Ectodermal cell (in vitro differentiated cells): ENCODE results near the gene CTBP2.

Experiments used
- H3K27ac ChIP-seq: 2 replicates; pipeline ENCODE4 v1.7.0; 2013; ENCODE audit warnings: mild to moderate bottlenecking, low read depth, low read length; ENCODE audit not compliant: insufficient read depth, poor library complexity, severe bottlenecking
- H3K27me3 ChIP-seq: 2 replicates; pipeline ENCODE4 v1.7.0; 2013; ENCODE audit warnings: mild to moderate bottlenecking, low read length; ENCODE audit not compliant: insufficient read depth, control insufficient read depth, poor library complexity, severe bottlenecking
- H3K36me3 ChIP-seq: one replicate; pipeline ENCODE4 v1.7.0; 2013; ENCODE audit warnings: low read length; ENCODE audit not compliant: control insufficient read depth, insufficient read depth
- H3K4me1 ChIP-seq: one replicate; pipeline ENCODE4 v1.7.0; 2013; ENCODE audit warnings: low read length; ENCODE audit not compliant: control insufficient read depth, insufficient read depth
- H3K4me3 ChIP-seq: 2 replicates; pipeline ENCODE4 v1.7.0; 2013; ENCODE audit warnings: low read depth, low read length, control low read depth; ENCODE audit not compliant: insufficient read depth
- H3K9me3 ChIP-seq: 2 replicates; pipeline ENCODE4 v1.7.0; 2013; ENCODE audit warnings: mild to moderate bottlenecking, low read length, moderate library complexity; ENCODE audit not compliant: control insufficient read depth
- WGBS, 2 experiments: methylation state at CpG; one replicate each; pipeline ENCODE4 v1.1.7; 2013; ENCODE audit warnings: missing lambda C conversion rate in 2 of 2; 5-methylcytosine and 5-hydroxymethylcytosine counted together

CTBP2 gene

GRCh38 chr10:125025341-125025740, 135.0 kb downstream of the CTBP2 start:
- 76 to 80% methylated on average over 12 of the region's 12 CpGs for WGBS, 2 experiments
- Histone ChIP-seq H3K4me3 (no peak overlapping the region), H3K27ac (no peak overlapping the region), H3K9me3 (no peaks in the 10 kb centered on the region), H3K36me3 (peaks cover 9% of the 10 kb centered on the region), H3K27me3 (no peaks in the 10 kb centered on the region), H3K4me1 (peaks cover 9% of the 10 kb centered on the region)

GRCh38 chr10:125024497-125025234, 135.7 kb downstream of the CTBP2 start:
- WGBS, 2 experiments: 94% methylated on average over 16 of the region's 16 CpGs

GRCh38 chr10:125023862-125024496, 136.4 kb downstream of the CTBP2 start:
- Histone ChIP-seq H3K27me3 (no peaks in the 10 kb centered on the region), H3K27ac (no peak overlapping the region), H3K4me3 (no peak overlapping the region), H3K9me3 (no peaks in the 10 kb centered on the region), H3K4me1 (peaks cover 9% of the 10 kb centered on the region), H3K36me3 (peaks cover 16% of the 10 kb centered on the region)
- WGBS, 2 experiments: 91 to 94% methylated on average over 26 of the region's 26 CpGs

More at GRCh38 chr10:125024497-125025234, 135.7 kb downstream of the CTBP2 start:
- H3K4me3 ChIP-seq: no peak overlapping the region
- H3K27ac ChIP-seq: no peak overlapping the region
- H3K9me3 ChIP-seq: no peaks in the 10 kb centered on the region
- no peaks in the 10 kb centered on the region for H3K27me3 ChIP-seq
- H3K36me3 ChIP-seq: peaks cover 15% of the 10 kb centered on the region
- peaks cover 9% of the 10 kb centered on the region for H3K4me1 ChIP-seq

GRCh38 chr10:125023255-125023654, 137.1 kb downstream of the CTBP2 start:
- Histone ChIP-seq H3K27ac (no peak overlapping the region), H3K27me3 (no peaks in the 10 kb centered on the region), H3K36me3 (peaks cover 16% of the 10 kb centered on the region), H3K9me3 (no peaks in the 10 kb centered on the region), H3K4me3 (no peak overlapping the region), H3K4me1 (peaks cover 1% of the 10 kb centered on the region)
- 90 to 93% methylated on average over 21 of the region's 21 CpGs for WGBS, 2 experiments

GRCh38 chr10:125022671-125023070, 137.7 kb downstream of the CTBP2 start:
- Histone ChIP-seq H3K4me3 (no peak overlapping the region), H3K36me3 (peaks cover 16% of the 10 kb centered on the region), H3K4me1 (peaks cover 4% of the 10 kb centered on the region), H3K27ac (no peak overlapping the region), H3K9me3 (no peaks in the 10 kb centered on the region), H3K27me3 (no peaks in the 10 kb centered on the region)
- WGBS, 2 experiments: 90 to 92% methylated on average over 8 of the region's 8 CpGs

- WGBS, 2 experiments: 89 to 90% methylated on average over 17 of the region's 17 CpGs
- Histone ChIP-seq H3K4me3 (no peak overlapping the region), H3K9me3 (no peaks in the 10 kb centered on the region)
Observed at GRCh38 chr10:125021686-125022344, 138.5 kb downstream of the CTBP2 start.

GRCh38 chr10:125020871-125021270, 139.5 kb downstream of the CTBP2 start:
- H3K4me3 ChIP-seq: no peak overlapping the region
- H3K9me3 ChIP-seq: no peaks in the 10 kb centered on the region
- H3K27ac ChIP-seq: no peak overlapping the region
- H3K27me3 ChIP-seq: no peaks in the 10 kb centered on the region
- WGBS, 2 experiments: 95 to 97% methylated on average over 9 of the region's 9 CpGs
- peaks cover 16% of the 10 kb centered on the region for H3K36me3 ChIP-seq
- H3K4me1 ChIP-seq: peaks cover 5% of the 10 kb centered on the region

More at GRCh38 chr10:125021686-125022344, 138.5 kb downstream of the CTBP2 start:
- H3K27me3 ChIP-seq: no peaks in the 10 kb centered on the region
- H3K27ac ChIP-seq: no peak overlapping the region
- H3K36me3 ChIP-seq: peaks cover 16% of the 10 kb centered on the region
- peaks cover 5% of the 10 kb centered on the region for H3K4me1 ChIP-seq

- WGBS, 2 experiments: 95 to 96% methylated on average over 17 of the region's 17 CpGs
- Histone ChIP-seq H3K36me3 (peaks cover 16% of the 10 kb centered on the region), H3K4me3 (no peak overlapping the region), H3K9me3 (no peaks in the 10 kb centered on the region), H3K27ac (no peak overlapping the region), H3K4me1 (peaks cover 5% of the 10 kb centered on the region), H3K27me3 (no peaks in the 10 kb centered on the region)
Observed at GRCh38 chr10:125020386-125020785, 140.0 kb downstream of the CTBP2 start.

- WGBS, 2 experiments: 94 to 96% methylated on average over 9 of the region's 9 CpGs
- no peak overlapping the region for H3K4me3 ChIP-seq
- peaks cover 5% of the 10 kb centered on the region for H3K4me1 ChIP-seq
- H3K27me3 ChIP-seq: no peaks in the 10 kb centered on the region
- peaks cover 16% of the 10 kb centered on the region for H3K36me3 ChIP-seq
- no peaks in the 10 kb centered on the region for H3K9me3 ChIP-seq
- H3K27ac ChIP-seq: no peak overlapping the region
Observed at GRCh38 chr10:125018576-125019143, 141.7 kb downstream of the CTBP2 start.
